ENCODE results near the gene ADAMTS2. TPM values are rescaled to one million over a fixed set of nuclear protein-coding genes. Genes with fewer than 3 reads are reported as not detected.

The ADAMTS2 gene
- total and polyA plus RNA-seq, 2 donors (not counting 1 experiment from before 2014, with no cell fraction given): 16.2 to 70.2 TPM

DNA sequence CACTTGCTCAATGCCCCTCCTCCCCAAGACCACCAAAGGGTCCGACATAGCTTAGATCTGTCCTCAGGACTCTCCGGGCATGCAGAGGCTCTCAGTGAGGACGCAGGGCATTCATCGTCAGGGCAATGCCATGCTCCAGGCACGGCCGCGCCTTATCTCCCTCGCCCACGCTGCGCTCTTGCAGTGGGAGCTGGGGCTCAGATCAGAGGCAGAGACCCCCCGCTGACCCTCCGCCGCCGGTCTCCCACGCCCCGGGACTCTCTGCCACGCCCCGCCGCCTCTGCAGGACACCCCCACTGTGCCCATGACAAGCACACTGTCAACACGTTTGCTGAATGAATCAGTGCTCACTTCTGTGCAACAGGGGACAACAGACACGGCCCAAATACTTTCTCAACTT is 140.7 kb downstream of the ADAMTS2 start:
- Histone ChIP-seq H3K4me1 (ENCODE audit: control insufficient read depth, extremely low read depth, insufficient read depth, low read length) (no peaks in the 10 kb centered on the region), H3K79me2 (ENCODE audit: control insufficient read depth, insufficient read depth, low read length) (peaks cover 4% of the 10 kb centered on the region)
- TF ChIP-seq EZH2 (IDR thresholded peaks at IDR 0.05; ENCODE audit: low read length, missing control alignments): no peak
- no peak for TF ChIP-seq CTCF (conservative IDR thresholded peaks at IDR 0.05 in 1 of 2, IDR thresholded peaks at IDR 0.05 in 1 of 2; ENCODE audit: low read depth in 1 of 2, low read length in 2 of 2)

GRCh38 chr5:179203248-179203647 is 142.0 kb downstream of the ADAMTS2 start:
- H3K27ac ChIP-seq (ENCODE audit: insufficient read depth, low read length): no peak overlapping the region
- no peaks in the 10 kb centered on the region for H3K9me3 ChIP-seq (ENCODE audit: control insufficient read depth, insufficient read depth, low read depth, low read length)
- H3K4me1 ChIP-seq (ENCODE audit: control insufficient read depth, extremely low read depth, insufficient read depth, low read length): no peaks in the 10 kb centered on the region
- H3K4me2 ChIP-seq (ENCODE audit: extremely low read depth, insufficient read depth, low read length): no peak overlapping the region
- no peaks in the 10 kb centered on the region for H3K27me3 ChIP-seq (ENCODE audit: control insufficient read depth, insufficient read depth, low read length)
- H3K36me3 ChIP-seq (ENCODE audit: control insufficient read depth, insufficient read depth, low read length): peaks cover 4% of the 10 kb centered on the region
- no peak overlapping the region for H3K4me3 ChIP-seq (replicated peaks in 1 of 4; ENCODE audit: control extremely low read depth in 1 of 4, insufficient read depth in 1 of 4, low read depth in 3 of 4, low read length in 4 of 4)
- TF ChIP-seq EZH2 (IDR thresholded peaks at IDR 0.05; ENCODE audit: low read length, missing control alignments) (no peak), CTCF (conservative IDR thresholded peaks at IDR 0.05 in 1 of 2, IDR thresholded peaks at IDR 0.05 in 1 of 2; ENCODE audit: low read depth in 1 of 2, low read length in 2 of 2) (no peak)
- no peaks in the 10 kb centered on the region for H3K79me2 ChIP-seq (ENCODE audit: control insufficient read depth, insufficient read depth, low read length)
- H3K9ac ChIP-seq (ENCODE audit: insufficient read depth, low read length): no peak overlapping the region
- no peak for DNase-seq (ENCODE audit: low read depth in 2 of 2)
- no peaks in the 10 kb centered on the region for H4K20me1 ChIP-seq (ENCODE audit: control insufficient read depth, extremely low read depth, insufficient read depth, low read length)
- H2AFZ ChIP-seq (ENCODE audit: low read length): no peak overlapping the region

More for the DNA sequence above, 140.7 kb downstream of the ADAMTS2 start:
- H3K4me3 ChIP-seq (replicated peaks in 1 of 4; ENCODE audit: control extremely low read depth in 1 of 4, insufficient read depth in 1 of 4, low read depth in 3 of 4, low read length in 4 of 4): no peak overlapping the region
- no peak overlapping the region for H3K9ac ChIP-seq (ENCODE audit: insufficient read depth, low read length)
- no peak overlapping the region for H2AFZ ChIP-seq (ENCODE audit: low read length)
- no peaks in the 10 kb centered on the region for H3K27me3 ChIP-seq (ENCODE audit: control insufficient read depth, insufficient read depth, low read length)
- no peak overlapping the region for H3K27ac ChIP-seq (ENCODE audit: insufficient read depth, low read length)
- no peak overlapping the region for H3K4me2 ChIP-seq (ENCODE audit: extremely low read depth, insufficient read depth, low read length)
- peaks cover 4% of the 10 kb centered on the region for H3K36me3 ChIP-seq (ENCODE audit: control insufficient read depth, insufficient read depth, low read length)
- no peak for DNase-seq (ENCODE audit: low read depth in 2 of 2)
- H4K20me1 ChIP-seq (ENCODE audit: control insufficient read depth, extremely low read depth, insufficient read depth, low read length): no peaks in the 10 kb centered on the region
- no peaks in the 10 kb centered on the region for H3K9me3 ChIP-seq (ENCODE audit: control insufficient read depth, insufficient read depth, low read depth, low read length)

DNA sequence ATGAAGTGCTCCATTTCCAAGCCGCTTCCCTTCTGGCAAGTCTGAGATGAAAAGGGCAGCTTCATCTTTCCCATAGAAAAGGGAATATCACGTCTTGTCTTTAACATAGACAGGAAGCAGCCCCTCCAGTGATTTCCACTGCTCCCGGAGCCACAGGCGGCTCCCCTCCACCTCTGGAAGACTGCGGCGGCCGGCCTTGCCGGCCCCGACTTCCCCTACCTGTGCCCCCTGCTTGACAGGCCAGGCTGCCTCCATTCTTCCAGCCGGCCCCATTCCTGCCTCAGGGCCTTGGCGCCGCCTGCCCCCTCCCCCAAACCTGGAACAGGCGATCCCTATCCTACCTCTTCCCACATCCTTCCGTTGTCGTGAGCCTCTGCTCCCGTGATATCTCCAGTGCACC is 143.3 kb downstream of the ADAMTS2 start:
- no peaks in the 10 kb centered on the region for H3K79me2 ChIP-seq (ENCODE audit: control insufficient read depth, insufficient read depth, low read length)
- no peak overlapping the region for H3K9ac ChIP-seq (ENCODE audit: insufficient read depth, low read length)
- no peaks in the 10 kb centered on the region for H4K20me1 ChIP-seq (ENCODE audit: control insufficient read depth, extremely low read depth, insufficient read depth, low read length)
- TF ChIP-seq CTCF (conservative IDR thresholded peaks at IDR 0.05 in 1 of 2, IDR thresholded peaks at IDR 0.05 in 1 of 2; ENCODE audit: low read depth in 1 of 2, low read length in 2 of 2) (no peak), EZH2 (IDR thresholded peaks at IDR 0.05; ENCODE audit: low read length, missing control alignments) (no peak)
- no peaks in the 10 kb centered on the region for H3K9me3 ChIP-seq (ENCODE audit: control insufficient read depth, insufficient read depth, low read depth, low read length)
- H3K4me3 ChIP-seq (replicated peaks in 1 of 4; ENCODE audit: control extremely low read depth in 1 of 4, insufficient read depth in 1 of 4, low read depth in 3 of 4, low read length in 4 of 4): no peak overlapping the region
- H3K4me1 ChIP-seq (ENCODE audit: control insufficient read depth, extremely low read depth, insufficient read depth, low read length): no peaks in the 10 kb centered on the region
- peaks cover 5% of the 10 kb centered on the region for H3K36me3 ChIP-seq (ENCODE audit: control insufficient read depth, insufficient read depth, low read length)
- no peak overlapping the region for H3K27ac ChIP-seq (ENCODE audit: insufficient read depth, low read length)
- no peak overlapping the region for H2AFZ ChIP-seq (ENCODE audit: low read length)
- no peaks in the 10 kb centered on the region for H3K27me3 ChIP-seq (ENCODE audit: control insufficient read depth, insufficient read depth, low read length)
- DNase-seq (ENCODE audit: low read depth in 2 of 2): no peak
- no peak overlapping the region for H3K4me2 ChIP-seq (ENCODE audit: extremely low read depth, insufficient read depth, low read length)
